Prostate gland (tissue), 2 donors: ENCODE measurements around the gene FAF1. TPM values are rescaled to one million over a fixed set of nuclear protein-coding genes. Genes with fewer than 3 reads are reported as not detected.

Experiments
- DNase-seq: peaks from one replicate; pipeline ENCODE4 v3.0.0-alpha.2; 2019; ENCODE audit warnings: low spot score
- H3K27ac ChIP-seq, 2 donors: fragments of 200-600 bp; sonication (generic); 2 replicates each; pipeline ENCODE4 v1.5.1; 2017 to 2019
- H3K27me3 ChIP-seq: fragments of 200-600 bp; sonication (generic); replicated peaks from 2 replicates; pipeline ENCODE4 v1.5.1; 2019; ENCODE audit not compliant: insufficient read depth
- H3K36me3 ChIP-seq, 2 donors: fragments of 200-600 bp; sonication (generic); 1 replicate in 1 of 2; 2 replicates in 1 of 2; pipeline versions ENCODE4 v1.5.1 to v1.8.1; 2017 to 2019
- H3K4me1 ChIP-seq: fragments of 200-600 bp; sonication (generic); replicated peaks from 2 replicates; pipeline ENCODE4 v1.5.1; 2019
- H3K4me3 ChIP-seq, 2 donors: fragments of 200-600 bp; sonication (generic); 2 replicates each; pipeline ENCODE4 v1.5.1; 2017 to 2019
- H3K9me3 ChIP-seq: fragments of 200-600 bp; sonication (generic); 2 replicates; pipeline ENCODE4 v1.5.1; 2017
- CTCF ChIP-seq, 4 experiments: fragments of 200-600 bp in 2 of 4; fragments of 450-650 bp in 2 of 4; sonication (generic) in 2 of 4; IDR thresholded peaks; 1 replicate in 3 of 4; 2 replicates in 1 of 4; pipeline ENCODE4 v1.5.1; 2016 to 2019; ENCODE audit warnings: antibody characterized with exemption in 4 of 4, mild to moderate bottlenecking in 2 of 4, moderate library complexity in 2 of 4
- POLR2A ChIP-seq: fragments of 450-650 bp; IDR thresholded peaks from one replicate; pipeline ENCODE4 v1.6.1; 2016; ENCODE audit warnings: antibody characterized with exemption, mild to moderate bottlenecking
- POLR2AphosphoS5 ChIP-seq: sonication (generic); formaldehyde crosslinking; IDR thresholded peaks from one replicate; pipeline ENCODE4 v1.6.1; 2017; ENCODE audit warnings: antibody characterized with exemption
- WGBS: methylation state at CpG from one replicate; pipeline ENCODE4 v1.1.5; 2018; 5-methylcytosine and 5-hydroxymethylcytosine counted together
- intact Hi-C: fragments of 100-400 bp; cut with DNase I; formaldehyde crosslinking; loops from one replicate; pipeline ENCODE4 v1.14.2; 2022
- total RNA-seq, 2 donors: library from RNA; depleted of rRNA; stranded (reverse); fragments of >200 nt; gene quantifications; one replicate each; pipeline ENCODE4 v1.1.0, GENCODE V29; 2016

FAF1 gene
- total RNA-seq, 2 donors from 2014 or later: 40.4 to 41.5 TPM

- Histone ChIP-seq H3K27me3 (no peaks in the 10 kb centered on the region), H3K27ac (peak overlapping the region; percentile 94 to 98), H3K4me3 (peak overlapping the region; percentile 67 to 79), H3K4me1 (no peaks in the 10 kb centered on the region), H3K9me3 (no peaks in the 10 kb centered on the region), H3K36me3 (no peaks in the 10 kb centered on the region)
- peak; percentile 49 for DNase-seq
- 0% methylated on average over 58 of the region's 65 CpGs for WGBS
- TF ChIP-seq CTCF (IDR thresholded peaks at IDR 0.05) (no peak), POLR2AphosphoS5 (no peak), POLR2A (no peak)
- intact Hi-C loops: no loop called here
Measured at GRCh38 chr1:50968821-50969610, 8.9 kb upstream of the FAF1 start.

- Histone ChIP-seq H3K36me3 (no peaks in the 10 kb centered on the region), H3K27me3 (no peaks in the 10 kb centered on the region), H3K4me3 (peak overlapping the region; percentile 67 to 79), H3K9me3 (no peaks in the 10 kb centered on the region), H3K4me1 (no peaks in the 10 kb centered on the region), H3K27ac (peak overlapping the region; percentile 94 to 98)
- TF ChIP-seq CTCF (IDR thresholded peaks at IDR 0.05) (peak in 3 of 4 experiments; percentile 11 to 64 (median 42)), POLR2AphosphoS5 (peak; percentile 29), POLR2A (peak; percentile 58)
- intact Hi-C loops: no loop called here
- peak; percentile 86 for DNase-seq
- under 1% methylated on average over 63 of the region's 70 CpGs for WGBS
Measured at GRCh38 chr1:50968158-50968820, 8.2 kb upstream of the FAF1 start.

- TF ChIP-seq CTCF (IDR thresholded peaks at IDR 0.05) (no peak), POLR2A (no peak), POLR2AphosphoS5 (no peak)
- no peaks in the 10 kb centered on the region for H3K36me3 ChIP-seq
- no peaks in the 10 kb centered on the region for H3K4me1 ChIP-seq
- H3K27ac ChIP-seq: peak overlapping the region; percentile 94 to 98
- peak overlapping the region; percentile 67 to 79 for H3K4me3 ChIP-seq
- intact Hi-C loops: no loop called here
- no peaks in the 10 kb centered on the region for H3K27me3 ChIP-seq
- no peaks in the 10 kb centered on the region for H3K9me3 ChIP-seq
- WGBS: 23% methylated on average over 17 of the region's 17 CpGs
- no peak for DNase-seq
Measured at GRCh38 chr1:50967416-50968157, 7.5 kb upstream of the FAF1 start.

GRCh38 chr1:50966991-50967390 is 6.9 kb upstream of the FAF1 start:
- 80% methylated on average over 3 of the region's 3 CpGs for WGBS
- Histone ChIP-seq H3K36me3 (no peaks in the 10 kb centered on the region), H3K4me3 (no peak overlapping the region), H3K27ac (peak overlapping the region; percentile 94 to 98), H3K9me3 (no peaks in the 10 kb centered on the region), H3K27me3 (no peaks in the 10 kb centered on the region), H3K4me1 (no peaks in the 10 kb centered on the region)
- DNase-seq: no peak
- TF ChIP-seq POLR2A: no peak
- no peak for TF ChIP-seq POLR2AphosphoS5
- TF ChIP-seq CTCF (IDR thresholded peaks at IDR 0.05): no peak
- intact Hi-C loops: no loop called here
